Right forelimb (tissue), 1 donor: ENCODE measurements around the gene ZNF429.
"Not testable (repeated sequence)": the region's sequence is repeated elsewhere in the genome, so short reads cannot be mapped to it uniquely, and the experiment has no call there.

Experiments
- DNase-seq: peaks from one replicate; pipeline ENCODE4 v3.0.0-alpha.2; 2018

ZNF429 gene

GRCh38 chr19:21593502-21593901 is 88.1 kb downstream of the ZNF429 start:
- DNase-seq, result no peak

GRCh38 chr19:21593934-21594820 is 88.8 kb downstream of the ZNF429 start:
- no peak for DNase-seq

- DNase-seq, result no peak
Observed at GRCh38 chr19:21595185-21595584, 89.8 kb downstream of the ZNF429 start.

- DNase-seq, result no peak
Observed at GRCh38 chr19:21602082-21602658, 96.8 kb downstream of the ZNF429 start.

GRCh38 chr19:21602659-21603430 is 97.4 kb downstream of the ZNF429 start:
- DNase-seq, result not testable (repeated sequence)

- no peak for DNase-seq
Observed at GRCh38 chr19:21603431-21604231, 98.2 kb downstream of the ZNF429 start.

GRCh38 chr19:21604351-21604926 is 99.0 kb downstream of the ZNF429 start:
- peak; percentile 57 for DNase-seq
